RWPE1 (cell line): ENCODE results near the gene APBA2.

Experiments
- CTCF ChIA-PET: fragments of 350-600 bp; sonication (Branson Sonifier 250); formaldehyde crosslinking; extraction: SDS; loops from one replicate; lab custom pipeline; 2021; lab: Yijun Ruan, JAX
- POLR2A ChIA-PET: fragments of 400-600 bp; formaldehyde crosslinking; extraction: SDS; loops from one replicate; lab custom pipeline; 2020; ENCODE audit warnings: antibody characterized with exemption; ENCODE audit not compliant: low non-redundant PET; lab: Yijun Ruan, JAX
- DNase-seq: peaks from one replicate; pipeline ENCODE4 v3.0.0; 2012; ENCODE audit warnings: low spot score
- H3K27ac ChIP-seq: fragments of 450-650 bp; 2 replicates; pipeline ENCODE4 v1.5.1; 2017
- TF ChIP-seq, protein P1 (sequence below): fragments of 450-650 bp; conservative IDR thresholded peaks from 2 replicates; pipeline ENCODE4 v1.5.1; 2017; ENCODE audit warnings: low read depth, mild to moderate bottlenecking

The APBA2 gene

DNA sequence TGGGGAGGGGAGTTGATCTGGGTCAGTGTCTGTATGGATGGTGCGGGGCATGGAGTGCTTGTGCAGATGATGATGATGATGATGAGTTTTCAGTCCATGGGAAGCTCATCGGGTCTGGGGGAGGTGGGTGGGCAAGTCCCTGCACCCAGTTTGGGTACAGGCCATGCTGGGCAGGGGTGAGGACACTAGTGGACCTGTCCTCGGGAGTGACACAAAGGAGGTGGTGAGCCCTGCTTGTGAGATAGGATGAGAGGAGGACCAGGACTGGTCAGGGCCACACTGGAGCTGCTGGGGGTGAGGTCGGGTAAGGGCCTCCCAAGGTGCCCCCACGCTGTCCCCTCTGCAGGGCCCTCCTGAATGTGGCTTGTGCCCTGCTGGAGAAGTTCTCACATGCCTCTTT is 177.9 kb downstream of the APBA2 start:
- POLR2A ChIA-PET = no interaction called here
- no peak for DNase-seq
- no peak overlapping the region for H3K27ac ChIP-seq
- CTCF ChIA-PET = interaction anchor here (0.6 kb wide), 1 partner anchor 741 kb away, joined by 4 read pairs; no protein-coding TSS in a partner anchor
- TF ChIP-seq, protein P1, sequence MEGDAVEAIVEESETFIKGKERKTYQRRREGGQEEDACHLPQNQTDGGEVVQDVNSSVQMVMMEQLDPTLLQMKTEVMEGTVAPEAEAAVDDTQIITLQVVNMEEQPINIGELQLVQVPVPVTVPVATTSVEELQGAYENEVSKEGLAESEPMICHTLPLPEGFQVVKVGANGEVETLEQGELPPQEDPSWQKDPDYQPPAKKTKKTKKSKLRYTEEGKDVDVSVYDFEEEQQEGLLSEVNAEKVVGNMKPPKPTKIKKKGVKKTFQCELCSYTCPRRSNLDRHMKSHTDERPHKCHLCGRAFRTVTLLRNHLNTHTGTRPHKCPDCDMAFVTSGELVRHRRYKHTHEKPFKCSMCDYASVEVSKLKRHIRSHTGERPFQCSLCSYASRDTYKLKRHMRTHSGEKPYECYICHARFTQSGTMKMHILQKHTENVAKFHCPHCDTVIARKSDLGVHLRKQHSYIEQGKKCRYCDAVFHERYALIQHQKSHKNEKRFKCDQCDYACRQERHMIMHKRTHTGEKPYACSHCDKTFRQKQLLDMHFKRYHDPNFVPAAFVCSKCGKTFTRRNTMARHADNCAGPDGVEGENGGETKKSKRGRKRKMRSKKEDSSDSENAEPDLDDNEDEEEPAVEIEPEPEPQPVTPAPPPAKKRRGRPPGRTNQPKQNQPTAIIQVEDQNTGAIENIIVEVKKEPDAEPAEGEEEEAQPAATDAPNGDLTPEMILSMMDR = no peak

DNA sequence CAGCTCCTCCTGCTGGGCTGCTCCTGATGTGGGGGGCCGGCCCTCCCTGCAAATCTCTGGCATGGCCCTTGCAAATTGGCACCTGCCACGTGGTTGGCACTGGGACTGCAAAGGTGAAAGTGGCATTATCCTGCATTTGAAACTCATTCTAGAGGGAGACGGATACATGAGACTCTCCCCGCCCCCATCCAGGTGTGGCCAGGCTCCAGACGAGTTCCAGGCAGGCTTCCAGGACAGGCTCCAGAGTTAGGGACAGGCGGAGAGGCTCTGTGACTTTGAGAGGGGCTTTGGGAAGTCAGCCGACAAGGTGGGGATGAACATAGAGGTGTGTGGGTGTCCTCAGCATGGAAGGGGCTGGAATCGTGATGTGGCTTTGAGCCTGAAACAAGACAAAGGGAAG is 178.5 kb downstream of the APBA2 start:
- CTCF ChIA-PET = no interaction called here
- DNase-seq = no peak
- TF ChIP-seq, protein P1 = no peak
- no peak overlapping the region for H3K27ac ChIP-seq
- POLR2A ChIA-PET = no interaction called here

- DNase-seq = no peak
- H3K27ac ChIP-seq = no peak overlapping the region
- TF ChIP-seq, protein P1 = no peak
- POLR2A ChIA-PET = no interaction called here
- CTCF ChIA-PET = no interaction called here
Observed at GRCh38 chr15:29064731-29065130, 179.0 kb downstream of the APBA2 start.

- TF ChIP-seq, protein P1 = no peak
- no peak for DNase-seq
- H3K27ac ChIP-seq = no peak overlapping the region
- CTCF ChIA-PET = no interaction called here
- POLR2A ChIA-PET = no interaction called here
Observed at GRCh38 chr15:29065571-29065970, 179.8 kb downstream of the APBA2 start.

- no peak for DNase-seq
- CTCF ChIA-PET = no interaction called here
- POLR2A ChIA-PET = no interaction called here
- TF ChIP-seq, protein P1 = no peak
- no peak overlapping the region for H3K27ac ChIP-seq
Observed at GRCh38 chr15:29066310-29066709, 180.5 kb downstream of the APBA2 start.

DNA sequence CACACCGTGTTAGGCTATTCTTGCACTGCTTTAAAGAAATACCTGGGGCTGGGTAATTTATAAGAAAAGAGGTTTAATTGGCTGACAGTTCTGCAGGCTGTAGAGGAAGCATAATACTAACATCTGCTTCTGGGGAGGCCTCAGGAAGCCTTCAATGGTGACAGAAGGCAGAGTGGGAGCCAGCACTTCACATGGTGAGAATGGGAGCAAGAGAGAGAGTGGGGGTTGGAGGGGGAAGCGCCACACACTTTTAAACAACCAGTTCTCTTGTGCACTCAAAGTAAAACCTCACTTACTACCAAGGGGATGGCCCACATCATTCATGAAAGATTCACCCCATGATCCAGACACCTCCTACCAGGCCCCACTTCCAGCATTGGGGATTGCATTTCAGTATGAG is 181.1 kb downstream of the APBA2 start:
- CTCF ChIA-PET = no interaction called here
- DNase-seq = no peak
- H3K27ac ChIP-seq = no peak overlapping the region
- POLR2A ChIA-PET = no interaction called here
- TF ChIP-seq, protein P1 = no peak

DNA sequence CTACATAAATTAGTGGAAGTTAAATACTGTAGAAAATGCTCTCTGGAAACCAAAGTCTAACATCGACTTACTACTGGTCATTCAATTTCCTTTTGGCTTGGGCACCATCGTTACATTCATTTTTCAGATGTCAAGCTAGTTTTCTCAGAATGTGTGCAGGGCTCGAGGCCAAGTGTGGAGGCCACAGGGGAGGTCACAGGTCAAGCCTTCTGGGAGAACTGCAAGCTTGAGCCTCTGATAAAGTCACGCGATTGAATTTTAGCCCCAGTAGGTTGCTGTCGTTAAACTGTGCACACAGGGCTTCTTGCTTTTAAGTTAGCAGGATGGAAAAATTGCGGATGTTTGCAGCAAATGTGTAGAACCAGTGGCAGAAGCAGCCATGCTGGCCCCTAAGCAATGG is 182.2 kb downstream of the APBA2 start:
- no peak for DNase-seq
- TF ChIP-seq, protein P1 = no peak
- ChIA-PET POLR2A (no interaction called here), CTCF (no interaction called here)
- H3K27ac ChIP-seq = no peak overlapping the region
